OCI-LY7 (cell line): ENCODE results near the gene DOLK. TPM values are rescaled to one million over a fixed set of nuclear protein-coding genes. Genes with fewer than 3 reads are reported as not detected.

Source experiments
- BruUV-seq: library from RNA; stranded (reverse); fragments of 400-500 nt; replicated peaks from 2 replicates; lab custom pipeline; 2021; lab: Mats Ljungman, UMichigan
- CTCF ChIA-PET: fragments of 300-600 bp; sonication (Branson Sonifier 250); formaldehyde crosslinking; loops from one replicate; lab custom pipeline; 2022; ENCODE audit warnings: antibody characterized with exemption; ENCODE audit not compliant: unreplicated experiment; lab: Charles Lee
- POLR2A ChIA-PET: fragments of 300-600 bp; sonication (Branson Sonifier 250); formaldehyde crosslinking; loops from one replicate; lab custom pipeline; 2022; ENCODE audit warnings: antibody characterized with exemption; lab: Charles Lee
- DNase-seq: peaks from one replicate; pipeline ENCODE4 v3.0.0-alpha.2; 2015; ENCODE audit warnings: low spot score
- H2AFZ ChIP-seq: fragments of 200-600 bp; sonication (generic), shearing (Covaris generic); 2 replicates; pipeline ENCODE4 v1.6.1; 2014; ENCODE audit warnings: mild to moderate bottlenecking, antibody characterized with exemption, low read length, moderate library complexity
- H3K27ac ChIP-seq: fragments of 200-600 bp; sonication (generic); 2 replicates; pipeline ENCODE4 v1.5.1; 2014; ENCODE audit warnings: mixed run types, low read depth, mild to moderate bottlenecking, moderate library complexity, low read length, inconsistent platforms; ENCODE audit not compliant: poor library complexity, severe bottlenecking
- H3K36me3 ChIP-seq: fragments of 200-600 bp; sonication (generic); 2 replicates; pipeline ENCODE4 v1.6.1; 2014; ENCODE audit warnings: mild to moderate bottlenecking, antibody characterized with exemption, low read length, moderate library complexity, mixed read lengths; ENCODE audit not compliant: insufficient read depth
- H3K4me1 ChIP-seq: fragments of 200-600 bp; sonication (generic); 2 replicates; pipeline ENCODE4 v1.5.1; 2014; ENCODE audit warnings: mild to moderate bottlenecking, low read length; ENCODE audit not compliant: insufficient read depth, poor library complexity, severe bottlenecking
- H3K4me2 ChIP-seq: fragments of 200-600 bp; sonication (generic); 2 replicates; pipeline ENCODE4 v1.6.1; 2014; ENCODE audit warnings: mild to moderate bottlenecking, low read length
- H3K4me3 ChIP-seq: fragments of 200-600 bp; sonication (generic); 2 replicates; pipeline ENCODE4 v1.5.1; 2014; ENCODE audit warnings: mild to moderate bottlenecking, low read depth, low read length; ENCODE audit not compliant: poor library complexity, severe bottlenecking
- H3K79me2 ChIP-seq: fragments of 200-600 bp; sonication (generic); 2 replicates; pipeline ENCODE4 v1.6.1; 2016; ENCODE audit warnings: low read depth, mild to moderate bottlenecking, low read length, moderate library complexity, mixed read lengths; ENCODE audit not compliant: insufficient read depth
- H3K9me2 ChIP-seq: fragments of 200-600 bp; sonication (generic); 2 replicates; pipeline ENCODE4 v1.6.1; 2016; ENCODE audit warnings: mild to moderate bottlenecking, low read length, mixed read lengths; ENCODE audit not compliant: insufficient read depth
- H3K9me3 ChIP-seq: fragments of 200-600 bp; sonication (generic); 2 replicates; pipeline ENCODE4 v1.6.1; 2014; ENCODE audit warnings: mild to moderate bottlenecking, mixed run types, low read length, mixed read lengths
- H4K20me1 ChIP-seq: fragments of 200-600 bp; sonication (generic); 2 replicates; pipeline ENCODE4 v1.6.1; 2014; ENCODE audit warnings: mild to moderate bottlenecking, antibody characterized with exemption, low read length, moderate library complexity, mixed read lengths; ENCODE audit not compliant: insufficient read depth
- EZH2phosphoT487 ChIP-seq: fragments of 200-600 bp; sonication (generic); IDR thresholded peaks from 2 replicates; pipeline ENCODE4 v1.6.1; 2018; ENCODE audit warnings: low read depth, borderline replicate concordance, mild to moderate bottlenecking, mixed run types, antibody characterized with exemption, low read length, moderate library complexity, mixed read lengths
- intact Hi-C: fragments of 100-400 bp; cut with micrococcal nuclease; formaldehyde crosslinking; loops from one replicate; pipeline ENCODE4 v1.10.0; 2022; ENCODE audit not compliant: unreplicated experiment
- total RNA-seq, 2 experiments: library from RNA; depleted of rRNA in 1 of 2; stranded (reverse); fragments of >200 nt in 1 of 2; shearing (Covaris generic) in 1 of 2; gene quantifications; 2 replicates each; pipeline ENCODE4 v1.2.3, GENCODE V29; 2014 to 2022
- TF ChIP-seq, protein P1 (sequence below): fragments of 200-600 bp; sonication (generic); conservative IDR thresholded peaks from 2 replicates; pipeline ENCODE4 v1.5.1; 2014; ENCODE audit warnings: mild to moderate bottlenecking, antibody characterized with exemption, low read length, moderate library complexity, mixed read lengths

Gene DOLK
- total RNA-seq, 2 experiments from 2014 or later, result 5.1 to 9.6 TPM

DNA sequence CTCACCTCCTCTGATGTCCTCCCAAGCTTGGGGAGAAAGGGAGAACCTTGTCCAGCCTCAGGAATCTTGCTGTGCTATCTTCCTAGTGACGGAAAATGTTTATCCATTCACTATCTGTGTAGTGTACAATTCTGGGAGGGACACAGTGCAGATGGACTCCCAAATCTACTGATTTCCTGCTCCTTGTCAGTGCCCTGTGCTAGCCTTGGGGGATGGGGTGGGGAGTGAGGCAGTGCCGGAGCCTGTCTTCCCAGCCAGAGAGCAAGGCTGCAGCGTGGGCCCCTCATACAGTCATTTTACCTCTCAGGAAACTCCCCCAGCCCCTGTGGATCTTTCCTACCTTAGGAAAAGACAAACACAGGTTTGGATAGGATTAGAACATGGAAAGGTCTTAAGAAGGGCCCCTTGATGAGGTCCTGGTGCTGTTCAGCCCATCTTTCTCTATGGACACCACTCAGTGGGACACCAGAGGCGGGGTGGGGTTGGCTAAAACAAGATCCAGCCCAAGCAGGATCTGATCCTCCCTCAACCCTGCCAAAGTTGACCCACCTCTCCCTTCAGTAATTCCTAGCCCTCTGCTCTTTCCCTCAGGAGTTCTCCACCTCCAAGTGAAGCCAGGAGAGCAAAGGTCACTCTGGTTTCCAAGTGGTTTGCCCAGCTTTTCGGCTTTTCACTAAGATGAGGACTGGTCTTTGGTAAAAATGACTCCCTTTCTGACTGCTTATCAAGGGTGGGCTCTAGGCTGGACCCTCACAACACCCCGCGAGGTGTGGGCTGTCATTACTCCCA is 3.4 kb downstream of the DOLK start:
- BruUV-seq, result no TSS peak
- POLR2A ChIA-PET, result interaction anchor here (0.6 kb wide), 1 partner anchor 16 kb away, joined by 3 read pairs; no protein-coding TSS in a partner anchor

DNA sequence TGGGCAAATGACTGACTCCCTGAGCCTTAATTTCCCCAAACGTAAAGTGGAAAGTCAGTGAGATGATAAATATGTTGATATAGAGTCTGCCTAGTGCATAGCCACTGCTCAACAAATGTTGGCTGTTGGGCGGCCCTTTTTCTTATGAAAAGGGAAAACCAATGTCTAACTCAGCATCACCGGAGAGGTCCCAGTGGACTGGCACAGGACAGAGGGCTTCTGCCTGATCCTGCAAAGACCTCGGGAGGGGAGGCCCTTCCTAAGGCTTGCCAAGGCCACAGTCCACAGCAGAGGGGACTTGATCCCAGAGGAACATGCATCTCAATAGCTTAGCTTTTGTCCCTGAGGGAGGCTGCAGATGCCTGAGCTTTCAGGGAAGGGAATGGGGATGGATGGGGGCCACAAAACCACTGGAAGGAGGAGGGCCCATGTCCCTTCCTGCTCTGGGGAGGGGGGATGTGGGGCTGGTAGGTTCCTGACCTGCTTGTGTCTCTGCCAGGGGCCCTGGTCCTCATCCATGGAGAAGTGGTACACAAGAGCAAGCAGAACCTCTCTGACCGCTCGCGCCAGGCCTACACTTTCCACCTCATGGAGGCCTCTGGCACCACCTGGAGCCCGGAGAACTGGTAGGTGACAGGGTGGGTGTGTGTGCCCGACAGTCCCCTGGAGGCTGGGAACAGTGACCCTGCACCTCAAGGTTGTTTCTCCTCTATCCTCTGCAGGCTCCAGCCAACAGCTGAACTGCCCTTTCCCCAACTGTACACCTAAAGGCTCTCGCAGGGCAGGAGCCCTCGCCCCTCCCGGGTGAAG is 6.3 kb downstream of the DOLK start:
- ChIA-PET CTCF (no interaction called here), POLR2A (no interaction called here)
- BruUV-seq, result no TSS peak
- H3K4me2 ChIP-seq, result no peak overlapping the region
- no peak overlapping the region for H2AFZ ChIP-seq
- no peaks in the 10 kb centered on the region for H4K20me1 ChIP-seq
- no peak for DNase-seq
- H3K4me3 ChIP-seq, result no peak overlapping the region
- H3K27ac ChIP-seq, result no peak overlapping the region
- no peak for TF ChIP-seq EZH2phosphoT487
- TF ChIP-seq, protein P1, sequence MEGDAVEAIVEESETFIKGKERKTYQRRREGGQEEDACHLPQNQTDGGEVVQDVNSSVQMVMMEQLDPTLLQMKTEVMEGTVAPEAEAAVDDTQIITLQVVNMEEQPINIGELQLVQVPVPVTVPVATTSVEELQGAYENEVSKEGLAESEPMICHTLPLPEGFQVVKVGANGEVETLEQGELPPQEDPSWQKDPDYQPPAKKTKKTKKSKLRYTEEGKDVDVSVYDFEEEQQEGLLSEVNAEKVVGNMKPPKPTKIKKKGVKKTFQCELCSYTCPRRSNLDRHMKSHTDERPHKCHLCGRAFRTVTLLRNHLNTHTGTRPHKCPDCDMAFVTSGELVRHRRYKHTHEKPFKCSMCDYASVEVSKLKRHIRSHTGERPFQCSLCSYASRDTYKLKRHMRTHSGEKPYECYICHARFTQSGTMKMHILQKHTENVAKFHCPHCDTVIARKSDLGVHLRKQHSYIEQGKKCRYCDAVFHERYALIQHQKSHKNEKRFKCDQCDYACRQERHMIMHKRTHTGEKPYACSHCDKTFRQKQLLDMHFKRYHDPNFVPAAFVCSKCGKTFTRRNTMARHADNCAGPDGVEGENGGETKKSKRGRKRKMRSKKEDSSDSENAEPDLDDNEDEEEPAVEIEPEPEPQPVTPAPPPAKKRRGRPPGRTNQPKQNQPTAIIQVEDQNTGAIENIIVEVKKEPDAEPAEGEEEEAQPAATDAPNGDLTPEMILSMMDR, result no peak
- peaks cover 7% of the 10 kb centered on the region; the same call in 1 of the 2 replicates for H3K36me3 ChIP-seq
- no peaks in the 10 kb centered on the region for H3K79me2 ChIP-seq
- no peaks in the 10 kb centered on the region for H3K4me1 ChIP-seq
- no peaks in the 10 kb centered on the region for H3K9me3 ChIP-seq
- H3K9me2 ChIP-seq, result no peaks in the 10 kb centered on the region
- intact Hi-C loops, result no loop called here

More for the DNA sequence above, 3.4 kb downstream of the DOLK start:
- Histone ChIP-seq H3K79me2 (peaks cover 12% of the 10 kb centered on the region; the same call in 1 of the 2 replicates), H3K9me2 (no peaks in the 10 kb centered on the region), H3K9me3 (no peaks in the 10 kb centered on the region), H3K27ac (no peak overlapping the region), H3K36me3 (peaks cover 7% of the 10 kb centered on the region), H3K4me2 (no peak overlapping the region), H3K4me3 (no peak overlapping the region), H2AFZ (no peak overlapping the region), H4K20me1 (no peaks in the 10 kb centered on the region), H3K4me1 (peaks cover 13% of the 10 kb centered on the region)
- intact Hi-C loops, result no loop called here
- no peak for DNase-seq
- CTCF ChIA-PET, result no interaction called here
- TF ChIP-seq, protein P1, result no peak
- no peak for TF ChIP-seq EZH2phosphoT487
